ENCODE results near the gene DLGAP1.

GRCh38 chr18:3585656-3586509 is 869.2 kb downstream of the DLGAP1 start:
- TF ChIP-seq POLR2A (IDR thresholded peaks at IDR 0.05; ENCODE audit: low read length) (no peak), GATA1 (IDR thresholded peaks at IDR 0.05; ENCODE audit: low read depth, low read length) (no peak)

Data from erythroblast (primary cell).